ENCODE results near the gene TMPRSS4. TPM values are rescaled to one million over a fixed set of nuclear protein-coding genes. Genes with fewer than 3 reads are reported as not detected.

The TMPRSS4 gene
- total RNA-seq, 1 donor from 2014 or later = 12.1 TPM

DNA sequence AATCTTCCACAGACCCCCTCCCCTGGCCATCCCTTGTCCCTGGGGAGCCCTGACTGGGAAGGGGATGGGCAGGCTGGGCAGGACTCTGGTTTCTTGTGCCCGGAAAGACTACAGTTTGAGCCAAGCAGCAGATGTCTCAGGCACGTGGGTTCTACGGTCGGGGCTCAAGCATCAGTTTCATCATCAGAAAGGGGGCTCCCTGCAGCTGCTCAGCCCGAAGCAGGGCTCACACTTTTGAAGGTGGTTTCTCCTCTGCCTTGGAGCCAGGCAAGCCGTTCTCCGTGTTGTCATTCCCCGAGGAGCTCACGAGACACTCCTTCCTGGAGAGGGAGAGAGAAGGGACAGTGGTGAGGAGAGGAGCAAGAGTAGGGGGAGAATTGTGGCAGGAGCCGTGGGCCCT lies 59.9 kb downstream of the TMPRSS4 start:
- H3K4me1 Mint-ChIP-seq (ENCODE audit: low read depth) = no peaks in the 10 kb centered on the region
- TF ChIP-seq, protein P1, sequence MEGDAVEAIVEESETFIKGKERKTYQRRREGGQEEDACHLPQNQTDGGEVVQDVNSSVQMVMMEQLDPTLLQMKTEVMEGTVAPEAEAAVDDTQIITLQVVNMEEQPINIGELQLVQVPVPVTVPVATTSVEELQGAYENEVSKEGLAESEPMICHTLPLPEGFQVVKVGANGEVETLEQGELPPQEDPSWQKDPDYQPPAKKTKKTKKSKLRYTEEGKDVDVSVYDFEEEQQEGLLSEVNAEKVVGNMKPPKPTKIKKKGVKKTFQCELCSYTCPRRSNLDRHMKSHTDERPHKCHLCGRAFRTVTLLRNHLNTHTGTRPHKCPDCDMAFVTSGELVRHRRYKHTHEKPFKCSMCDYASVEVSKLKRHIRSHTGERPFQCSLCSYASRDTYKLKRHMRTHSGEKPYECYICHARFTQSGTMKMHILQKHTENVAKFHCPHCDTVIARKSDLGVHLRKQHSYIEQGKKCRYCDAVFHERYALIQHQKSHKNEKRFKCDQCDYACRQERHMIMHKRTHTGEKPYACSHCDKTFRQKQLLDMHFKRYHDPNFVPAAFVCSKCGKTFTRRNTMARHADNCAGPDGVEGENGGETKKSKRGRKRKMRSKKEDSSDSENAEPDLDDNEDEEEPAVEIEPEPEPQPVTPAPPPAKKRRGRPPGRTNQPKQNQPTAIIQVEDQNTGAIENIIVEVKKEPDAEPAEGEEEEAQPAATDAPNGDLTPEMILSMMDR (IDR thresholded peaks at IDR 0.05; ENCODE audit: unreplicated experiment) = no peak
- DNase-seq (ENCODE audit: low spot score, unreplicated experiment) = no peak

GRCh38 chr11:118138839-118139420 lies 62.1 kb downstream of the TMPRSS4 start:
- no peak for DNase-seq (ENCODE audit: low spot score, unreplicated experiment)
- peaks cover 73% of the 10 kb centered on the region for H3K27me3 Mint-ChIP-seq
- no peaks in the 10 kb centered on the region for H3K36me3 Mint-ChIP-seq (ENCODE audit: insufficient read depth)
- no peaks in the 10 kb centered on the region for H3K9me3 Mint-ChIP-seq (ENCODE audit: low read depth)
- H3K27ac Mint-ChIP-seq = no peak overlapping the region
- H3K4me1 Mint-ChIP-seq (ENCODE audit: low read depth) = no peaks in the 10 kb centered on the region
- no peak overlapping the region for H3K4me3 Mint-ChIP-seq (ENCODE audit: low read depth)
- TF ChIP-seq, protein P1 (IDR thresholded peaks at IDR 0.05; ENCODE audit: unreplicated experiment) = no peak

More for the DNA sequence above, 59.9 kb downstream of the TMPRSS4 start:
- Mint-ChIP-seq H3K36me3 (ENCODE audit: insufficient read depth) (no peaks in the 10 kb centered on the region), H3K27ac (no peak overlapping the region), H3K27me3 (peaks cover 55% of the 10 kb centered on the region), H3K4me3 (ENCODE audit: low read depth) (no peak overlapping the region), H3K9me3 (ENCODE audit: low read depth) (no peaks in the 10 kb centered on the region)

DNA sequence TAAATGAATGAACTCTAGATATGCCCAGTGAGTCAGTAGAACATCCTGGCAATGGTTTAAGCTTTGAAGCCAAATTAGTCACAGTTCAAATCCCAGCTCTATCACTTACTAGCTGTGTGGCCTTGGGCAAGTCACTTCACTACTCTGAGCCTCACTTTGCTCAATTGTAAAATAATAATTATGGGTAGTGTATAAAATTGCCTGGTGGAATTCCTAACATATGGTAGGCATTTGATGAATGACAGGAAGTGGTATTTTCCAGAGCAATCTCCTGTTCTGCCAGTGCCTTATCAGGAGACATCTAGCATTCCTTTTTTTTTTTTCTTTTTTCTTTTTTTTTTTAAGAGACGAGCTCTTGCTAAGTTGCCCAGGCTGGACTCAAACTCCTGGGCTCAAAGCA lies 62.7 kb downstream of the TMPRSS4 start:
- no peak overlapping the region for H3K27ac Mint-ChIP-seq
- H3K36me3 Mint-ChIP-seq (ENCODE audit: insufficient read depth) = no peaks in the 10 kb centered on the region
- H3K4me1 Mint-ChIP-seq (ENCODE audit: low read depth) = no peaks in the 10 kb centered on the region
- no peak for DNase-seq (ENCODE audit: low spot score, unreplicated experiment)
- TF ChIP-seq, protein P1 (IDR thresholded peaks at IDR 0.05; ENCODE audit: unreplicated experiment) = no peak
- no peak overlapping the region for H3K4me3 Mint-ChIP-seq (ENCODE audit: low read depth)
- H3K27me3 Mint-ChIP-seq = peaks cover 74% of the 10 kb centered on the region
- no peaks in the 10 kb centered on the region for H3K9me3 Mint-ChIP-seq (ENCODE audit: low read depth)

DNA sequence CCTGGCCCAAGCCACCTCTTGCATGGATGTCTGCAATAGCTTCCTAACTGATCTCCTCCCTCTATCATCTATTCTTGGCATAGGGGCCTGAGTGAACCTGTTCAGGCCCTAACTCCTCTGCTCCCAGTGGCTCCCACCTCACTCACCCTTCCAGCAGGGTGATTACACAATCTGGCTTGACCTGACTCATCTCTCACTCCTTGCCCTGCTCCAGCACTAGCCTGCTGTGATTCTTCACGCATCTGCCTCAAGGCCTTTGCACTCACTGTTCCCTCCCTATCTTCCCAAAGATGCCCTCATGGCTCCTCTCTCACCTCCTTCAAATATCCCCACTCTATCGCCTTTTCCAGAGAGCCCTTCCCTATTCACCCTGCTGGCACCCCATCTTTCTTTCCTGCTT lies 65.2 kb downstream of the TMPRSS4 start:
- TF ChIP-seq, protein P1 (IDR thresholded peaks at IDR 0.05; ENCODE audit: unreplicated experiment) = no peak
- DNase-seq (ENCODE audit: low spot score, unreplicated experiment) = no peak
- no peak overlapping the region for H3K27ac Mint-ChIP-seq
- no peaks in the 10 kb centered on the region for H3K36me3 Mint-ChIP-seq (ENCODE audit: insufficient read depth)
- H3K4me3 Mint-ChIP-seq (ENCODE audit: low read depth) = no peak overlapping the region
- H3K27me3 Mint-ChIP-seq = peaks cover 80% of the 10 kb centered on the region
- no peaks in the 10 kb centered on the region for H3K4me1 Mint-ChIP-seq (ENCODE audit: low read depth)
- no peaks in the 10 kb centered on the region for H3K9me3 Mint-ChIP-seq (ENCODE audit: low read depth)

DNA sequence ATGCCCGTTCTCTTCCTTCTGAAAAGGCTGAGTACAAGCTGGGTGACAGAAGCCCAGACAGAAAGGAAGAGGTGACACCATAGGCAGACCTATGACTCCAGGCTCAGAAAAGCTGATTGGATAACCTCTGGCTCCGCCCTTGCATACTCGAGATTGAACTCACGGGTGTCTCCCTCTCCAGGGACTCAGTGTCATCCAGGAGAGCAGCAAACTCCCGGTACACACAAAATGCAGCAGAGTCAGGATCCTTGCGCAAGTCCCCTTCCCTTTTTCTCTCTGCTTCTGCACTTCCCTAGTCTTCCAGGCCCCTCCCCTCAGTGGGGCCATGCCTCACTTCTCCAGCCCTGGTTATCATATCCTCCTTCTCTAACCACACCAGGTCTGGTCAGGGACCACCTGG lies 65.9 kb downstream of the TMPRSS4 start:
- Mint-ChIP-seq H3K27me3 (peaks cover 85% of the 10 kb centered on the region), H3K4me3 (ENCODE audit: low read depth) (no peak overlapping the region), H3K9me3 (ENCODE audit: low read depth) (no peaks in the 10 kb centered on the region)

More for the DNA sequence above, 65.9 kb downstream of the TMPRSS4 start:
- DNase-seq (ENCODE audit: low spot score, unreplicated experiment) = no peak
- no peaks in the 10 kb centered on the region for H3K36me3 Mint-ChIP-seq (ENCODE audit: insufficient read depth)
- no peaks in the 10 kb centered on the region for H3K4me1 Mint-ChIP-seq (ENCODE audit: low read depth)
- no peak overlapping the region for H3K27ac Mint-ChIP-seq
- TF ChIP-seq, protein P1 (IDR thresholded peaks at IDR 0.05; ENCODE audit: unreplicated experiment) = no peak

Data from progenitor cell of endocrine pancreas (in vitro differentiated cells).